Astrocyte (in vitro differentiated cells and primary cell): Measurements from ENCODE around the gene ISCU.

Experiments
- EZH2 ChIP-seq: IDR thresholded peaks from 2 replicates; pipeline ENCODE4 v1.6.1; 2012; ENCODE audit warnings: mild to moderate bottlenecking, low read length, inconsistent platforms; ENCODE audit not compliant: insufficient read depth
- TF ChIP-seq, protein P1 (sequence below): IDR thresholded peaks from 2 replicates; pipeline ENCODE4 v1.5.1; 2011; ENCODE audit warnings: low read depth, mild to moderate bottlenecking, inconsistent platforms, low read length, moderate library complexity; ENCODE audit not compliant: insufficient read depth

DNA sequence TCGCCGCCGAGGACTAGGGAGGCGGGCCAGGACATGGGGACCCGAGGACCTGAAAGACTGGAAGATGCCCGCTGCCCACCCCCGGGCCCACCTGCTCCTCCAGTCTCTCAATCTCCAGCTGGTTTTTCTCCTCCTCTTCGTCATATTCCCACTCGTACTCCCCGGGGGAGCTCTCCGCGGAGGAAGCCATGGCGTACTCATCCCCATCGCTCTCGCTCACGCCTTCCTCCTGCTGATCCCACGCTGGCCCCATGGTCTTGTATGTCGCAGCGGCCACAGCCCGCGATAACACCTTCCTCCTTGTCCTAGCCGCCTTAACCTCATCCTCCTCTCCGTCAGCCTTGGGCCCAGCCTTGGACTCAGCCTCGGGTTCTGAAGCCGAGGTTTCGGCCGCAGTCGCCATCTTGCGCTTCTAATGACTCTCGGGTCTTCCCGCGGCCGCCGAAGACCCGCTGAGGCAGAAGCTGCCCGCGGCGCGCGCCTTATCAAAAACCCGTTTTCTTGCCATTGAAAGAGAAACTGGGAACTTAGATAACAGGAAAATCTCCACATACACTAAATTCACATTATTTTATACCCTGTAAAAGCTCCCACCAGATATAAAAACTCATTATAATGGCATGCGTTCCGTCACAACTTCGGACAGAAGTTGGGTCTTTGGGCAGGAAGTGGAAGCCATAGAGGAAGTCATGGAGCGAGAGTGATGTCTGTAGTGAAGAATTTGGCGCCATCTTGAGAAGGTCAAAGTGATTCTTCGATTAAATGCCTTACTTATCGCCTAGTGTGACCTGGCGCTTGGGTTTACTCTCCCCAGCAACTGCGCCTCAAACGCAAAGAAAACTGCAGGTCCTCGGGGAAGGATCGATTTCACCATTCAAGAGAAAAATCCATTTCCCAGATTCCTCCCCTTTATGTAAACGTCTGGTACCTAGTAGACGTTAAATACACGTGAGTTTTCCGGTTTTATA, 1.4 kb upstream of the ISCU start, which contains the start of gene SART3:
- TF ChIP-seq, protein P1, sequence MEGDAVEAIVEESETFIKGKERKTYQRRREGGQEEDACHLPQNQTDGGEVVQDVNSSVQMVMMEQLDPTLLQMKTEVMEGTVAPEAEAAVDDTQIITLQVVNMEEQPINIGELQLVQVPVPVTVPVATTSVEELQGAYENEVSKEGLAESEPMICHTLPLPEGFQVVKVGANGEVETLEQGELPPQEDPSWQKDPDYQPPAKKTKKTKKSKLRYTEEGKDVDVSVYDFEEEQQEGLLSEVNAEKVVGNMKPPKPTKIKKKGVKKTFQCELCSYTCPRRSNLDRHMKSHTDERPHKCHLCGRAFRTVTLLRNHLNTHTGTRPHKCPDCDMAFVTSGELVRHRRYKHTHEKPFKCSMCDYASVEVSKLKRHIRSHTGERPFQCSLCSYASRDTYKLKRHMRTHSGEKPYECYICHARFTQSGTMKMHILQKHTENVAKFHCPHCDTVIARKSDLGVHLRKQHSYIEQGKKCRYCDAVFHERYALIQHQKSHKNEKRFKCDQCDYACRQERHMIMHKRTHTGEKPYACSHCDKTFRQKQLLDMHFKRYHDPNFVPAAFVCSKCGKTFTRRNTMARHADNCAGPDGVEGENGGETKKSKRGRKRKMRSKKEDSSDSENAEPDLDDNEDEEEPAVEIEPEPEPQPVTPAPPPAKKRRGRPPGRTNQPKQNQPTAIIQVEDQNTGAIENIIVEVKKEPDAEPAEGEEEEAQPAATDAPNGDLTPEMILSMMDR = no peak
- no peak for TF ChIP-seq EZH2
